GM21447 (cell line): Measurements from ENCODE around the gene SNRPB2.

Experiments used
- ATAC-seq: cut with Tn5 transposase; IDR thresholded peaks from one replicate; pipeline ENCODE4 v1.9.1; 2021; ENCODE audit not compliant: unreplicated experiment

Gene SNRPB2

GRCh38 chr20:16729565-16730460 is at the start of gene SNRPB2:
Gene SNRPB2, plus strand, starts transcription at chr20:16730026. Its CDS starts 1,677 bp downstream, at chr20:16731703.
- ATAC-seq, result peak; percentile 98

- ATAC-seq, result no peak
Observed at GRCh38 chr20:16684416-16684815, 45.4 kb upstream of the SNRPB2 start.

- ATAC-seq, result no peak
Observed at GRCh38 chr20:16689906-16690305, 39.9 kb upstream of the SNRPB2 start.

- no peak for ATAC-seq
Observed at GRCh38 chr20:16691381-16691780, 38.4 kb upstream of the SNRPB2 start.

GRCh38 chr20:16692009-16692408 is 37.8 kb upstream of the SNRPB2 start:
- no peak for ATAC-seq

GRCh38 chr20:16692442-16692841 is 37.4 kb upstream of the SNRPB2 start:
- ATAC-seq, result no peak

GRCh38 chr20:16693278-16693677 is 36.5 kb upstream of the SNRPB2 start:
- no peak for ATAC-seq

- no peak for ATAC-seq
Observed at GRCh38 chr20:16694161-16694560, 35.7 kb upstream of the SNRPB2 start.

- ATAC-seq, result no peak
Observed at GRCh38 chr20:16695628-16696027, 34.2 kb upstream of the SNRPB2 start.

- no peak for ATAC-seq
Observed at GRCh38 chr20:16699293-16699692, 30.5 kb upstream of the SNRPB2 start.

GRCh38 chr20:16701296-16701695 is 28.5 kb upstream of the SNRPB2 start:
- no peak for ATAC-seq

GRCh38 chr20:16703570-16703969 is 26.3 kb upstream of the SNRPB2 start:
- no peak for ATAC-seq

- no peak for ATAC-seq
Observed at GRCh38 chr20:16707674-16708073, 22.2 kb upstream of the SNRPB2 start.

GRCh38 chr20:16708602-16709001 is 21.2 kb upstream of the SNRPB2 start:
- ATAC-seq, result no peak

GRCh38 chr20:16709017-16709416 is 20.8 kb upstream of the SNRPB2 start:
- ATAC-seq, result peak; percentile 88

- peak; percentile 57 for ATAC-seq
Observed at GRCh38 chr20:16710781-16711180, 19.0 kb upstream of the SNRPB2 start.

- no peak for ATAC-seq
Observed at GRCh38 chr20:16711661-16712258, 18.1 kb upstream of the SNRPB2 start.

GRCh38 chr20:16712511-16712947 is 17.3 kb upstream of the SNRPB2 start:
- no peak for ATAC-seq

- ATAC-seq, result no peak
Observed at GRCh38 chr20:16713066-16713465, 16.8 kb upstream of the SNRPB2 start.

- ATAC-seq, result no peak
Observed at GRCh38 chr20:16714242-16714641, 15.6 kb upstream of the SNRPB2 start.

- ATAC-seq, result no peak
Observed at GRCh38 chr20:16714751-16715150, 15.1 kb upstream of the SNRPB2 start.

- no peak for ATAC-seq
Observed at GRCh38 chr20:16719421-16719820, 10.4 kb upstream of the SNRPB2 start.
